ENCODE results near the gene SENP1. TPM values are rescaled to one million over a fixed set of nuclear protein-coding genes. Genes with fewer than 3 reads are reported as not detected.
A peak's percentile ranks its signal among the peaks of the same experiment; 100 is the strongest.

SENP1 gene
- total RNA-seq, 3 donors from 2014 or later, result 12.7 to 20.8 (median 17.4) TPM

DNA sequence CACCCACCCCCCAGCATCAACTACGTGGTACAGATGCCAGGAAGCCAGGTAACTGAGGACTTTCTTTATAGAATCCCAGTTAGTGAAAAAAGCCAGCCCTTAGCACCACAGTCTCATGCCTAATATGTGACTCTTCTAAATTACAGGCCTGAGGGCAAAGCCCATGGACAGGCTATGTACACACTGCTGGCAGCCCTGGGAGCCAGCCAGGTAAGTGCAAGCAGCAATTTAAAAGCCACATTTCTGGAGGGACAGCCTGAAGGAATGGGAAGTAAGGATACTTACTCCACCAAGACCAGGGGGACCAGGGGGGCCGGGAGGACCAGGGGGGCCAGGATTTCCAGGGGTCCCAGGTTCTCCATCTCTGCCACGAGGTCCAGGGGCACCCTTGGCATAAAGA is 108.6 kb downstream of the SENP1 start:
- DNase-seq, result peak in 2 of 3 donors; percentile 23 to 31

DNA sequence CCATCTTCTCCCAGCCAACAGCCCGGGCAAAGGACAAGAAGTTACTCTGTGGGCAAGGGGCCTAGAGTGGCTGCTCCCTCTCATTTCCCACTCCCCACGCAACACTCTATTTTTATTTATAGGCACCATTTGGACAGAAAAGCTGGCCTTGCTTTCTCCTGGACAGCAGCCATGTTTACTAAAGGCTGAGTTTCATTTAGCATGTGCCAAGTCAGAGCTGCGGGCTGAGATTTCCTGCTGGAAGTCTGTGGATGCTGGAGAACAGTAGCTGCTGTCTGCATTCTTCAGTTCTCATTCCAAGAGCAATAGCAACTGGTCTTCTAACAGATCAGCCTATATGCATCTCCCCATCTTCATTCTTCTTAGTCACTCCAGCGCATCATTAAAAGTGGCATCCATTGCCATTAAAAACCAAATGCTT is 109.9 kb downstream of the SENP1 start:
- TF ChIP-seq, protein P1, sequence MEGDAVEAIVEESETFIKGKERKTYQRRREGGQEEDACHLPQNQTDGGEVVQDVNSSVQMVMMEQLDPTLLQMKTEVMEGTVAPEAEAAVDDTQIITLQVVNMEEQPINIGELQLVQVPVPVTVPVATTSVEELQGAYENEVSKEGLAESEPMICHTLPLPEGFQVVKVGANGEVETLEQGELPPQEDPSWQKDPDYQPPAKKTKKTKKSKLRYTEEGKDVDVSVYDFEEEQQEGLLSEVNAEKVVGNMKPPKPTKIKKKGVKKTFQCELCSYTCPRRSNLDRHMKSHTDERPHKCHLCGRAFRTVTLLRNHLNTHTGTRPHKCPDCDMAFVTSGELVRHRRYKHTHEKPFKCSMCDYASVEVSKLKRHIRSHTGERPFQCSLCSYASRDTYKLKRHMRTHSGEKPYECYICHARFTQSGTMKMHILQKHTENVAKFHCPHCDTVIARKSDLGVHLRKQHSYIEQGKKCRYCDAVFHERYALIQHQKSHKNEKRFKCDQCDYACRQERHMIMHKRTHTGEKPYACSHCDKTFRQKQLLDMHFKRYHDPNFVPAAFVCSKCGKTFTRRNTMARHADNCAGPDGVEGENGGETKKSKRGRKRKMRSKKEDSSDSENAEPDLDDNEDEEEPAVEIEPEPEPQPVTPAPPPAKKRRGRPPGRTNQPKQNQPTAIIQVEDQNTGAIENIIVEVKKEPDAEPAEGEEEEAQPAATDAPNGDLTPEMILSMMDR (IDR thresholded peaks at IDR 0.05), result no peak
- peak in 1 of 3 donors; percentile 33 for DNase-seq

More for the DNA sequence above, 108.6 kb downstream of the SENP1 start:
- no peaks in the 10 kb centered on the region for H3K9me3 ChIP-seq
- intact Hi-C loops (cut with DNase I, micrococcal nuclease), result no loop called here
- no peak overlapping the region for H3K4me3 ChIP-seq
- no peaks in the 10 kb centered on the region for H3K36me3 ChIP-seq (ENCODE audit: low read depth)
- TF ChIP-seq, protein P1 (IDR thresholded peaks at IDR 0.05), result no peak
- ATAC-seq, result no peak
- peaks cover 17% of the 10 kb centered on the region for H3K4me1 ChIP-seq (ENCODE audit: low read depth)

DNA sequence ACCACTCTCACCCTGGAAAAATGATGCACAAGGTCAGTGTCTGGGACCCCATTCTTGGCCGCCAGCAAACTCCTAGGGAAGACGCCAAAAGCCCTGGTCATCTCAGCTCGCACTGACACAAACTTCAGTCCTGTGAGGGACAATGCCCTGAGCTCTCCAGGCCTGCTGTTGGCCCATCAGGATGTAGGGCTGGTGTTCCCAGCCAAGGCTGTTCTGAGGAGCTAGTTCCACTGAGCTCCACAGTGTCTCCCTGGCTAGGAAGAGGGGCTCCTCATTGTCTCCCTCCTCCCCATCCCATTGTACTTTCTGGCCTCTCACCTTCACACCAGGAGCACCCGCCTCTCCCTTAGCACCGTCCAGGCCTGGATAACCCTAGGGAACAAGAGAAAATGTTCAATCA is 112.4 kb downstream of the SENP1 start:
- H3K4me3 ChIP-seq, result no peak overlapping the region
- no peaks in the 10 kb centered on the region for H3K36me3 ChIP-seq (ENCODE audit: low read depth)
- no peaks in the 10 kb centered on the region for H3K9me3 ChIP-seq
- TF ChIP-seq, protein P1 (IDR thresholded peaks at IDR 0.05), result no peak
- H3K4me1 ChIP-seq (ENCODE audit: low read depth), result no peaks in the 10 kb centered on the region
- intact Hi-C loops (cut with DNase I, micrococcal nuclease), result no loop called here
- DNase-seq (peak in 1 of 3 donors; percentile 11), ATAC-seq (no peak)

More for the DNA sequence above, 109.9 kb downstream of the SENP1 start:
- H3K36me3 ChIP-seq (ENCODE audit: low read depth), result no peaks in the 10 kb centered on the region
- intact Hi-C loops (cut with DNase I, micrococcal nuclease), result no loop called here
- peak; percentile 33 for ATAC-seq
- H3K4me1 ChIP-seq (ENCODE audit: low read depth), result peaks cover 3% of the 10 kb centered on the region
- no peaks in the 10 kb centered on the region for H3K9me3 ChIP-seq
- no peak overlapping the region for H3K4me3 ChIP-seq

Small RNAs within 50 kb of the gene (microRNA-seq; reads per million reads assigned to microRNA genes)
- gene MIR6505, result 0.70 reads per million

Other genes starting within 250 kb of the SENP1 start
- gene VDR, start 201.1 kb downstream of the SENP1 start, total RNA-seq, result 100 to 1,000 TPM in 2 of 3 donors, 10 to 100 TPM in 1; 69.5 to 175 (median 162) TPM
- 100 to 1,000 TPM in 2 of 3 donors, 10 to 100 TPM in 1; 93.9 to 208 (median 183) TPM for gene TMEM106C, start 142.5 kb downstream of the SENP1 start, total RNA-seq
- gene COL2A1, start 101.6 kb downstream of the SENP1 start, total RNA-seq, result 1 to 10 TPM in 2 of 3 donors, under 1 TPM in 1; 0.19 to 1.5 (median 1.2) TPM
- 10 to 100 TPM; 37.3 to 98.8 (median 40.9) TPM for gene PFKM, start 13.3 kb upstream of the SENP1 start, total RNA-seq
- gene ASB8, start 51.4 kb upstream of the SENP1 start, total RNA-seq, result 10 to 100 TPM; 41.1 to 46.6 (median 41.3) TPM
- gene CCDC184, start 77.6 kb upstream of the SENP1 start, total RNA-seq, result 1 to 10 TPM in 1 of 3 donors, under 1 TPM in 2; 0.20 to 2.4 (median 0.41) TPM
- gene OR10AD1, start 97.2 kb upstream of the SENP1 start, total RNA-seq, result not detected
- gene ZNF641, start 244.8 kb upstream of the SENP1 start, total RNA-seq, result 10 to 100 TPM; 12.9 to 20.7 (median 13.5) TPM